NCI-H2029 treated with DMSO at 0.1 percent for 48 hours (cell line): Measurements from ENCODE around the gene TRIP6.

Source experiments
- DNase-seq: peaks from one replicate; lab custom pipeline; 2025; lab: John Stamatoyannopoulos, UW

TRIP6 gene

DNA sequence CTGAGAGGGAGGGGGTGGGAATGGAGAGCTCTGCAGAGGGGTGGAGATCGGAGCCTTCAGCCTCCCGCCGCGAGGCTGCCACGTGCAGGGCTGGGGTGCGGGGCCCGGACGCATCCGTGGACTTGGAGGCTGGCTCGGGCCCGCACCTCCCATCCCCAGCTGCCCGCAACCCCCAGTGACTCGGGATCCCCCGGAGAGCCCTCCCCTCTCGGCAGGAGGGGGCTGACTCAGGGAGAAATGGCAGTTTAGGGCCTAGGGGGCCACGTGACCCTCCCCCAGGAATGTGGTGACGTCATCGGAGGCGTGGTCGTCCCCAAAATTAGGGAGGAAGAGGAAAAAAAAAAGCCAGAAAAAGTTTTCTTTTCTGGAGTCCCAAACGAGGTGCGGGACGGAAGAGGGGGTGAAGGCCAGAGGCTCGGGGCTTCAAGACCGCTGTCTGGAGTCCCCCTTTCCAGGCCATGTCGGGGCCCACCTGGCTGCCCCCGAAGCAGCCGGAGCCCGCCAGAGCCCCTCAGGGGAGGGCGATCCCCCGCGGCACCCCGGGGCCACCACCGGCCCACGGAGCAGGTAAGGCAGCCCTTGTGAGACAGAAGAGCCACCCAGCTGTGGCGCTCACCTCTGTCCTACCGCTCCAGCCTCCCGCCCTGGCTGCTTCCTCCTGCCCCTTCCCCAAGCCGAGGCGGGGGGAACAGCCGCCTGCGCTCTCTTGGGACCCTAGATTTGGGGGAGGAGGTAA, at the start of gene TRIP6:
TSS of gene TRIP6 (plus strand) at position 348 of the 736 bp plus-strand sequence. CDS start at position 459, 111 bp downstream.
- no peak for DNase-seq

GRCh38 chr7:100818366-100818765, 48.8 kb upstream of the TRIP6 start:
- no peak for DNase-seq

DNA sequence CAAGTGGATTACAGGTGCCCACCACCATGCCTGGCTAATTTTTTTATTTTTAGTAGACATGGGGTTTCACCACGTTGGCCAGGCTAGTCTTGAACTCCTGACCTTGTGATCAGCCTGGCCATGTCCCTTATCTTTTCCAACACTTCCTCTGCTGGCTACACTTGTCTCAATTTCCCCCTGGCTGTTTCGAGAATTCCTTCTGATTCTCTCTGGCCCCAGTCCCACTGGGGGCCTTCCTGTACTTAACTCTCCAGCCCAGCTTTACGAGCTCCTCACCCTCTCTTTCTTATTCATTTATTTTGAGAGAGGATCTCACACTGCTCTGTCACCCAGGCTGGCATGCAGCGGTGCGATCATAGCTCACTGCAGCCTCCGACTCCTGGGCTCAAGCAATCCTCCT, 48.4 kb upstream of the TRIP6 start:
- DNase-seq, result no peak

DNA sequence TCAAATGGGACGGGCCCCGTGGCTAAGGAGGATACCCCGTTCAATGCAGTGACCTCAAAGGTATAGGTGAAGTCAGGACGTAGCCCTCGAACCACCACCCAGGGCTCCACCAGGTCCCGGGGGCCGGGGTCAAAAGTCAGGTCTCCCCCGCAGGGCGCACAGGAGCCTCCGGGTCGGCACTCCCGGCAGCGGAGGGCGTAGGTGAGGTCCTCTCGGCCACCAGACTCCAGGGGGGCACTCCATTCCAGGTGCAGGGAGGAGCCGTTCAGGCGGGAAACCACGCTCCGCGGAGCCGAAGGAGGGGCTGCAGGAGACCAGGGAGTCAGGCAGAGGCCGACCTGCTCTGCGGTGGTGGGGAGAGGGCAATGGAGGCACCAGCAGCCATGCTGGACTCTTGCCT, 47.6 kb upstream of the TRIP6 start:
- DNase-seq, result no peak

GRCh38 chr7:100822236-100823139, 44.7 kb upstream of the TRIP6 start:
- DNase-seq, result no peak

DNA sequence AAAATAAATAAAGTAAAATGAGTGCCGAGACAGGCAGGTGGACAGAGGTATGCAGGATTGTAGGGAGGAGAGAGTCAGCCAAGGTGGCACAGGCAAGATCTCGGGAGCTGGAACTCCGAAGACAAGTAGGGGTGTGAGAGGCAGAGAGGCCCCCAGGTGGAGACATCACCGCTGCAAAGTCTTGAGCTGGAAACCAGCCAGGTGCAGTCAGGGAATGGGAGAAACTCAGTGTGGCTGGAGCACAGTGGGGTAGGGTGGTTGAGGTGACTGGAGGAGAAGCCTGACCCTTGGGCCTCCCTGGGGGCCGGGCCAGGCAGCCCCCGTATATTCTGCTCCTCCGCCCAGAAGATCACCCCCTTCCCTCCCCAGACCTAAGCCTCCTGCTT, 44.1 kb upstream of the TRIP6 start:
- DNase-seq, result no peak

DNA sequence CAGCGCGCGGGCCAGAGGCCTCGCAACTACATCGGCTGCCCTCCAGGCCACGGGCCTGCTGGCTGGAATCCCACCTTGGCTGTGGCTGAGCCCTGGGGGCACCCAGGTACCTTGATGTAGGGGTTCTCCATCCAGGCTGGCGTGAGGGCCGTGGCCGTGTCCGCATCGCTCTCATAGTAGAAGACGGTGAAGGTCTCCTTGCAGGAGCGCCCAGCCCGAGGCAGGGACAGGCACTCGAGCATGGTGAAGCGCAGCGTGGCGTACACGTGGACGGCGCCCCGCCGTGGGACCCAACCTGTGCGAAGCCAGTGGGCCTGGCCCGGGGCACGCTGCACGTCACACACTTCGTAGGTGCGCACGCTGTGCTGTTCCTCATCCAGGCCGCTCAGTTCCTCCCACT, 43.7 kb upstream of the TRIP6 start:
- no peak for DNase-seq

DNA sequence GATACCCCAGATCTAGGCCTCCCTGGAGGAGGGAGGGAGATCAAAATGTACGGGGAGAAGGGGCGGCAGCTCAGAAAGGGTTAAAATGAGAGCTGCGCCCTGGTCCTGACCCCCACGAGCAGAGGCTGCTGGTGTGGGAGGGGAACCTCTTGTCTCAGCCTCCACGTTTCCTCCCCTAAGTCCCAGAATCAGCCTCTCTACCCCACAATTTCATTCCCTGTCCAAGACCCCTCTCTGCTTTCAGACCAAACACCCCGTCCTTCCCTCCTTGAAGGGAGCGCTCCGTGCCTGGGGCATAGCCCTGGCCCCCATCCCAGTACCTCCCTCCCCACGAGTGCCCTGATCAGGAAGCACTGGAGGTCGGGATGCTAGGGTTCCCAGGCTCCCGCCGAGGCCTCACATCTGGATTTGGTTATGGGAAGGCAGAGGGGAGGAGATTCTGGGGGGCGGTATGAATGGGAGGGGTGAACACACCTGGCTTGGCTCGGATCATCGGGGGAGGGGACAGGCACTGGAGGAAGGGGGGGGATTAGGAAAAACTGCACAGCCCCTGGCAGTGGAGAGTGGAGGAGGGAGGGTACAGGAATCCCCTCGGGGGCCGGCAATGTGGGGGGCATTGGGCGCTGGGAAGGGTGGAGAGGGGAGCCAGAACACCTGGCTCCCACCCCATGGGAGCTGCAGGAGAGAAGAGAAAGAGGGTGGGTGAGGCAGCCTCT, 42.5 kb upstream of the TRIP6 start:
- DNase-seq, result no peak

GRCh38 chr7:100825215-100825671, 41.9 kb upstream of the TRIP6 start:
- no peak for DNase-seq

DNA sequence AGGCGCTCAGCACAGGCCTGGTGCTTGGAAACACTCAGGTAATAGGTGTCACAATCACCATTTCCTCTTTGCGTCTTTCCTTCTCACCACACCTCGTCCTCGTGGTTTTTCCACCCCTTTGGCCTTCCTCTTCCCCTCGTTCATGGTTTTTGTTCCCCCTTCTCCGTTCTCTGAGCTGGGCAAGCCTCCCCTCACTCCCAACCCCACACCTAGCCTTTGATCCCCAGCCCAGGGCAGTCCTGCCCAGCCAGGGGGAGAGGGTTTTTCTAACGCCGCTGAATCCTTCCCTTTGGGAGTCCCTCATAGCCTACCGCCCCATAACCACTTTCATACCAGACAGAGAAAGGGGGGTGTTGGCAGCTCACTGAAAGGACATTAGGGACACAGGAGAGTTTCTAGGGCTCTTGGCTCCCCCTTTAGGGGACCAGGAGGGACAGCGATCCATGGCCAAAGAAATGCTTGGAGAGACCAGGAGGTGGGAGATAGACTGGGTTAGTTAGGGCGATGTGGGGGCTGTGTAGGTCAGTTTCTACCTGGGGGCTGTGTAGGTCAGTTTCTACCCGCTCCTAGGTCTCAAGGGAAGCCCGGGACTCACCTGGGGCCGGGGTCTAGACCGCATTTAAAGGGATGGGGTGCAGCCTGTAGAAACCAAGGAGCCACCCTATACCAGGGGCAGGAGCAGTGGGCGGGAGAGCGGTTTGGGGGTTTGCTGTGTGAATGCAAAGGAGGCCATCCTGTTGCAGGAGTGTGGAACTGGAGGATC, 41.3 kb upstream of the TRIP6 start:
- no peak for DNase-seq

DNA sequence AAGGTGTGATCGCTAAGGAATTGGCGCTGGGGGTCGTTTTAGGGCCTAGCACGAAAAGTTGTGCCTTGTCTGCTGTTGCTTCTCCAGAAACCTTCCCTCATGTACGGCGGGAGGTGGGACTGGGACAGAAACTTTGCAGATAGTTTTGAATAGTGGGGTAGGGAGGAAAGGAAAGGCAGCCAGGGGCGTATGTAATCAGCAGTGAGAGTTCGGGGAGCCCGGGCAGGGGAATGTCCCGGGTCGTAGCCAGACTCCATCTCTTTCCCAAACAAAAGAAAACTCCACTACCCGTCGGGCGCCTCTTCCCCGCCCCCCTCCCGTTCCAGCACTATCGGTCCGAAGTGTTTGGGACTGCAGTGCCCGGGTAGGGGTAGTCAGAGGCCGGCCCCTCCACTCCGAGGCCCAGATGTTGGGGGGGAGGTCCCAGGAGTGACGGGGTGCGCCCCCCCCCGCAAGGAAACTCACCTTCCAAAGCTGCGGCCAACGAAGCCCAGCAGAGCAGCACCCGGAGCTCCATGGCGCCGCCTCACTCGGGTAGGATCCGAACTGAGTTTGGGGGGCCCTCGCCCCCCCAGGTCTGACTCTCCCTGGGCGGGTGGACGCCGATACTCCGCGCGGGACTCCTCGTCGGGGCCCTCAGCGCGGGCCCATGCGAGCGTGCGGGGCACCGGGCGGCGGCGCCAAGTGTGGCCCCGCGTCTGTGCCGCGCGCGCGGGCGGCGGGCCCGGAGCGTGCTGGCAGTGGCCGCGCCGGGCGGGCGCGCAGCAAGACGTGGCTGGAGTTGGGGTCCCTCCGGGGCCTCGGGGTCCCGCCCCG, 40.5 kb upstream of the TRIP6 start:
- no peak for DNase-seq

DNA sequence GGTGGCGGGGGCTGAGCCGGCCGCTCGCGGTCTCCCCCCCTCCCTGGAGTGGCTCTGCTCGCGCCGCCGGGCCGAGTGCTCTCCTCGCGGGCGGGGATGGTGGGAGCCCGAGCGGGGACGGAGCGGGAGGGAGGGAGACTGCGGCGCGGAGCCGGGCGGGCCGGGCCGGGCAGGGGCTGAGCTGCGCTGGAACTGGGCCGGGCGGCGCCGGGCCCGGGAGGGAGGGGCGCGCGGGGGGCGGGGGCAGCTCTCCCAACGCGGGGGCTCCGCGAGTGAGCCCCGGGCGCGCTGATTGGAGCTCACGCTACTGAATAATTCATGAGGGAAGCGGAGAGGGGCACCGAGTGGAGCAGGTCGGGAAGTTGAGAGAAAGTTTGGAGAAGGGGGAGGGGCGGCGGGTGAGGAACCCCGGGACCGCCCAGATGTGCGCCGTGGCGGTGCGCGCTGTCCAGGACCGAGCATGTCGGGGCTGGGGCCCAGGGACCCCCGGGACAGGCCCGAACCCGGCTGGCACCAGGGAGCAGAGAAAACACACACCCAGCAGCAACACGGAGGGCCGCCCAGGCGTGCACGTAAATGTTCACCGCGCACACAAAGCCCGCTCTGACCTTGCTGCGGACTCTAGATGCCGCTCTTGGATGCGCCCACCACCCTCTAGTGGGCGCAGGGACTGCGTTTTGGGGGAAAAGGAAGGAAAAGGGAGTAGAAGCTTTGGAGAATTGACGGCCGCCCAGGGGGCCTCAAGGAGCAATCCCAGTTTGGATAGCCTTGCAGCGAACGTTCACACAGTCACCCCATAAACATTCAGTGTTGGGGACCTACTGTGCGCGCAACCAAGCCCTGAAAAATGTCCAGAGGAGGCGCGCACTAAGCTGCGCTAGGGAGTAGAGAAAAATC, 39.6 kb upstream of the TRIP6 start, which contains the start of gene EPHB4:
TSS of gene EPHB4 (minus strand) at position 194 of the 897 bp plus-strand sequence. CDS start 493 bp downstream, outside the sequence.
- no peak for DNase-seq

DNA sequence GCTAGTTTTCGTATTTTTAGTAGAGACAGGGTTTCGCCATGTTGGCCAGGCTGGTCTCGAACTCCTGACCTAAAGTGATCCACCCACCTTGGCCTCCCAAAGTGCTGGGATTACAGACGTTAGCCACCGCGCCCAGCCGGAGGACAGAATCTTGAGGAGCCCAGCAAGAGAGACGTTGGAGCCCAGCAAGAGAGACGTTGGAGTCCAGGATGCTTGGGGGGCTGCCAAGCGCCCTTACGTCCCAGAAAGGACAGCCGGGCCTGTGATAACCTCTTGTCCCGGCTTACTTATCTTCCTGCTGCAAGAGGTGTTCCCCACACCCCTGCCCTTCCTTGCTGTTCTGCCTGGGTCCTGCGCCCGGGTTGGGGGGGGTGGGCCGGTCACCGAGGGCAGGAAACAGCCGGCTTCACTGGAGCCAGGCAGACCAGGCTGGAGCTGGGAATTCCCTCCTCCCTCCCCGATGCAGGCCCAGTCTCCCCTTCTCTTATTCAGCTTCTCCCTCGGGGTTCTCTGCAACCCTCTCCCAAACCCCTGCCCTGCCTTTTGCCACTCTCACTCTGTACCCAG, 38.0 kb upstream of the TRIP6 start:
- no peak for DNase-seq

DNA sequence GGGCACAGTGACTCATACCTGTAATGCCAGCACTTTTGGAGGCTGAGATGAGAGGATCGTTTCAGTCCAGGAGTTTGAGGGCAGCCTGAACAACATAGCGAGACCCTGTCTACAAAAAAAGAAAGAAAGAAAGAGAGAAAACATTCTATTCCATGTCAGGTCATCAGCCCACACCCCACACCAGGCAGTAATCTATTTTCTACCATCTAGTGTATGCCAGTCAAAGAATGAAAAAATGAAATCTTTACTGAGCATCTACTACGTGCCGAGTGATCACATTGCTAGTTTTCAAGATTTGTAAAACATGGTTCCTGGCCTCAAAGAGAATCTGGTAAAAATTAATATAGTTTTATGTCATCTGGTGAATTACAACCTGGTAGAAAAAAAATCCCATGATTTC, 36.8 kb upstream of the TRIP6 start:
- DNase-seq, result no peak

DNA sequence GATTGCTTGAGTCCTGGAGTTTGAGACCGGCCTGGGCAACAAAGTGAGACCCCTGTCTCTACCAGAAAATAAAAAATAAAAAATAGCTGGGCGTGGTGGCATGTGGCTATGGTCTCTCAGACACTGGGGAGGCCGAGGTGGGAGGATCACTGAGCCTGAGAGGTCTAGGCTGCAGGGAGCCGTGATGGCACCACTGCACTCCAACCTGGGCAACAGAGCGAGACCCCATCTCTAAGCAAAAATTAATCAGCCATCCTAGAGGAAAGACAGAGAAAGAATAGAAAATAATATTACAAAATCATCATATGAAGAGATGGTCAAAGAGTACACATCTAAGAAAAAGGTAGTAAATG, 34.9 kb upstream of the TRIP6 start:
- no peak for DNase-seq

- DNase-seq, result no peak
These were observed 31.0 kb upstream of the TRIP6 start for GRCh38 chr7:100835903-100836811.

DNA sequence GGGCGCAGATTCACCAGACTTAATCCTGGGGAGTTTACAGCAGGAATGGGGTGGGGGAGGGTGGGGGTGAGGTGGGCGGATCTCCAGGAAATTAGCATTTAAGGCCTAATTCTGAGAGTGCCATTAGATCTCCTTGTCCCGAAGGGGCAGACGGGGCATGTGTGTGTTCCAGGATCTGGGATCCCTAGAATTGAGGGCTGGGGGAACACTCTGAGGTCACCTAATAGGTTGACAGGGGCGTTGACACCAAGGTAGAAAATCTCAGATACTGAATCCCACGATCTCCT, 30.4 kb upstream of the TRIP6 start:
- DNase-seq, result no peak

GRCh38 chr7:100837099-100837836, 29.9 kb upstream of the TRIP6 start:
- DNase-seq, result peak; percentile 61
